ENCODE data around the gene MYH14.

DNA sequence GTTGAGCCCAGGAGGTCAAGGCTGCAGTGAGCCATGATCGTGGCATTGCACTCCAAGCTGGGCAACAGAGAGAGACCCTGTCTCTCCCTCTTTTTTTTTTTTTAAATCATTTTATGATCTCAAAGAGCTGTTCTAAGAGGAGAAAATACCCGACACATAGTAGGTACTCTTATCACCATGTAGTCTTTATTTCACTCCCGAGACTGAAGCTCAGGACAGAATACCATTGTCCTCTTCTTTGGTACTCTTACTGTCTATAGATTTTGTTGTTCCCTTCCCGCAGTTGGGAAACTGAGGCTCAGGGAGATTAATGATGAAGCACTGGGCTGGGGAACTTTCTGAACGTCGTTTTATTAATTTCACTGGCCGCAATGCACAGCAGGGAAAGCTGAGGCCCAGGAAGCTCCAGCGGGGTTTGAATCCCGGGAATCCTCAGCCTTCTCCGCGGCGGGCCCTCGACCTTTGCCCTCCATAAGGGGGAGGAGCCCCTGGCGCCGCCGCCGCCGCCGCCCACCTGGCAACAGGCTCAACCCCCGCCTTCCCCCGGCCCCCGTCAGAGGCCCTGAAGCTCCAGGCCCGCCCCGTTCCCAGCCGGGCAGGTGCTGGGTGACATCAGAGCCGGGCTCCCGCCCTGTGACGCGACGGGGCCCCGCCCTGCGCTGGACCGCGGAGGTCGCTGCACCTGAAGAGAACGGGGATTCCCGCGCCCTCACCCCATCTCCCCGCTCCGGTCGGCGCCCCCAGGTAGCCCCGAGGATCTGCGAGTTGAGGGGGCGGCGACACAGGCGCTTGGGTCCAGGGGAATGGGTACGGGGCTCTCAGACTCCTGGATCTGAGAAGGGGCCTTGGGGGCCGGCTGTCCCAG is 1.6 kb downstream of the MYH14 start:
- no peak; a peak in 1 of 3 replicates for TF ChIP-seq POLR2A (IDR thresholded peaks at IDR 0.05; ENCODE audit: control extremely low read depth in 1 of 2, low read depth in 2 of 2, low read length in 2 of 2)
- TF ChIP-seq, protein P1, sequence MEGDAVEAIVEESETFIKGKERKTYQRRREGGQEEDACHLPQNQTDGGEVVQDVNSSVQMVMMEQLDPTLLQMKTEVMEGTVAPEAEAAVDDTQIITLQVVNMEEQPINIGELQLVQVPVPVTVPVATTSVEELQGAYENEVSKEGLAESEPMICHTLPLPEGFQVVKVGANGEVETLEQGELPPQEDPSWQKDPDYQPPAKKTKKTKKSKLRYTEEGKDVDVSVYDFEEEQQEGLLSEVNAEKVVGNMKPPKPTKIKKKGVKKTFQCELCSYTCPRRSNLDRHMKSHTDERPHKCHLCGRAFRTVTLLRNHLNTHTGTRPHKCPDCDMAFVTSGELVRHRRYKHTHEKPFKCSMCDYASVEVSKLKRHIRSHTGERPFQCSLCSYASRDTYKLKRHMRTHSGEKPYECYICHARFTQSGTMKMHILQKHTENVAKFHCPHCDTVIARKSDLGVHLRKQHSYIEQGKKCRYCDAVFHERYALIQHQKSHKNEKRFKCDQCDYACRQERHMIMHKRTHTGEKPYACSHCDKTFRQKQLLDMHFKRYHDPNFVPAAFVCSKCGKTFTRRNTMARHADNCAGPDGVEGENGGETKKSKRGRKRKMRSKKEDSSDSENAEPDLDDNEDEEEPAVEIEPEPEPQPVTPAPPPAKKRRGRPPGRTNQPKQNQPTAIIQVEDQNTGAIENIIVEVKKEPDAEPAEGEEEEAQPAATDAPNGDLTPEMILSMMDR (IDR thresholded peaks at IDR 0.05; ENCODE audit: control extremely low read depth in 1 of 3, insufficient read depth in 1 of 3, low read depth in 1 of 3, low read length in 3 of 3), result no peak
- TF ChIP-seq RBBP5 (IDR thresholded peaks at IDR 0.05; ENCODE audit: borderline replicate concordance, low read depth, low read length), result no peak
- TF ChIP-seq TEAD4 (IDR thresholded peaks at IDR 0.05; ENCODE audit: low read depth, low read length), result no peak
- TF ChIP-seq NRF1 (IDR thresholded peaks at IDR 0.05; ENCODE audit: low read depth, low read length), result no peak
